ENCODE results near the gene SPSB2.
A peak's percentile ranks its signal among the peaks of the same experiment; 100 is the strongest.
"Not testable (repeated sequence)": the region's sequence is repeated elsewhere in the genome, so short reads cannot be mapped to it uniquely, and the experiment has no call there.

Gene SPSB2

DNA sequence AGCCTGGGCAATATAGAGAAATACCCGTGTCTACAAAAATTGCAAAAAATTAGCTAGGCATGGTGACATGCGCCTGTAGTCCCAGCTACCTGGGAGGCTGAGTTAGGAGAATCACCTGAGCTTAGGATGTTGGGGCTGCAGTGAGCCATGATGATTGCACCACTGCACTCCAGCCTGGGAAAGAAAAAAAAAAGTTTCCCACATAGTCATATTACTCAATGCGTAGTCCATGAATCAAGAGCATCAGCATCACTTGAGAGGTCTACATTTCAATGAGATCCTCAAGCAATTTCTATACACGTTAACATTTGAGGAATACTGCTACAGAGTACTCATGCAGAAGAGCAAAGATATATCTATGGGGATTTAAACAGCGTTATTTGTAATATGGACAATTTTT is 26.3 kb upstream of the SPSB2 start:
- H3K27ac ChIP-seq (ENCODE audit: low read length) = no peak overlapping the region
- peaks cover 11% of the 10 kb centered on the region for H3K4me1 ChIP-seq (ENCODE audit: control insufficient read depth, insufficient read depth, low read length)
- no peak overlapping the region for H3K9ac ChIP-seq (ENCODE audit: low read length in 2 of 2)
- H3K9me3 ChIP-seq (ENCODE audit: control insufficient read depth in 2 of 2, low read length in 2 of 2) = no peaks in the 10 kb centered on the region
- H3K4me3 ChIP-seq (ENCODE audit: low read length in 2 of 2) = no peak overlapping the region
- H3K27me3 ChIP-seq (ENCODE audit: control insufficient read depth in 1 of 2, insufficient read depth in 2 of 2, low read length in 2 of 2) = no peaks in the 10 kb centered on the region
- H3K36me3 ChIP-seq (ENCODE audit: control insufficient read depth in 2 of 2, insufficient read depth in 2 of 2, low read length in 2 of 2) = no peaks in the 10 kb centered on the region

DNA sequence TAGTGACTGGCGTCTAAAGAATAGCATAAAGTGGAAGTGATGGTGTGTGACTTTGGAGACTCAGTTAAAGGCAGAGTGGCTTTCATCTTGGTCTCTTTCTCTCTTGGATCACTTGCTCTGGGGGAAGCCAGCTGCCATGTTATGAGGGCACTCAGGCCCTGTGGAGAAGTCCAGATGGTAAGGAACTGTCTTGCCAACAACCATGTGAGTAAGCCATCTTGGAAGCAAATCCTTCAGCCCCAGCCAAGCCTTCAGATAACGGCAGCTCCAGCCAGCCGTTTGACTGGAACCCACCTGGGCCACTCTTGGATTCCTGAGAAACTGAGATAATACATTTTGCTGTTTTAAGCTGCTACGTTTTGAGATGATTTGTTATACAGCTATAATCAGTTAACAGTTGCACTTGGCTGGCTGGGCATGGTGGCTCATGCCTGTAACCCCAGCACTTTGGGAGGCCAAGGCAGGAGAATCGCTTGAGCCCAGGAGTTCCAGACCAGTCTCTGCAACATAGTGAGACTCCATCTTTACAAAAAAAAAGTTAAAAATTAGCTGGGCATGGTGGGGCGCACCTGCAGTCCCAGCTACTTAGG is 23.8 kb upstream of the SPSB2 start:
- Histone ChIP-seq H3K9ac (ENCODE audit: low read length in 2 of 2) (no peak overlapping the region), H3K4me1 (ENCODE audit: control insufficient read depth, insufficient read depth, low read length) (peaks cover 6% of the 10 kb centered on the region), H3K36me3 (ENCODE audit: control insufficient read depth in 2 of 2, insufficient read depth in 2 of 2, low read length in 2 of 2) (no peaks in the 10 kb centered on the region), H3K9me3 (ENCODE audit: control insufficient read depth in 2 of 2, low read length in 2 of 2) (no peaks in the 10 kb centered on the region), H3K27ac (ENCODE audit: low read length) (no peak overlapping the region), H3K4me3 (ENCODE audit: low read length in 2 of 2) (no peak overlapping the region), H3K27me3 (ENCODE audit: control insufficient read depth in 1 of 2, insufficient read depth in 2 of 2, low read length in 2 of 2) (no peaks in the 10 kb centered on the region)

DNA sequence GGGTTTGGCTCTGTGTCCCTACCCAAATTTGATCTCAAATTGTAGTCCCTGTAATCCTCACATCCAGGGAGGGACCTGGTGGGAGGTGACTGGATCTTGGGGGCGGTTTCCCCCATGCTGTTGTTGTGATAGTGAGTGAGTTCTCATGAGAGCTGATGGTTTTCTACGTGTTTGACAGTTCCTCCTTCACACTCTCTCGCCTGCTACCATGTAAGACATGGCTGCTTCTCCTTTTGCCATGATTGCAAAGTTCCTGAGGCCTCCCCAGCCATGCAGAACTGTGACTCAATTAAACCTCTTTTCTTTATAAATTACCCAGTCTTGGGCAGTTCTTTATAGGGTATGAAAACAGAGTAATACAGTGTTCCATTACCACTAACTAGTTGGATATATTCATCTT is 21.2 kb upstream of the SPSB2 start:
- no peak overlapping the region for H3K27ac ChIP-seq (ENCODE audit: low read length)
- H3K4me1 ChIP-seq (ENCODE audit: control insufficient read depth, insufficient read depth, low read length) = peaks cover 9% of the 10 kb centered on the region
- H3K9me3 ChIP-seq (ENCODE audit: control insufficient read depth in 2 of 2, low read length in 2 of 2) = no peaks in the 10 kb centered on the region
- no peaks in the 10 kb centered on the region for H3K36me3 ChIP-seq (ENCODE audit: control insufficient read depth in 2 of 2, insufficient read depth in 2 of 2, low read length in 2 of 2)
- H3K4me3 ChIP-seq (ENCODE audit: low read length in 2 of 2) = no peak overlapping the region
- no peaks in the 10 kb centered on the region for H3K27me3 ChIP-seq (ENCODE audit: control insufficient read depth in 1 of 2, insufficient read depth in 2 of 2, low read length in 2 of 2)
- no peak overlapping the region for H3K9ac ChIP-seq (ENCODE audit: low read length in 2 of 2)

DNA sequence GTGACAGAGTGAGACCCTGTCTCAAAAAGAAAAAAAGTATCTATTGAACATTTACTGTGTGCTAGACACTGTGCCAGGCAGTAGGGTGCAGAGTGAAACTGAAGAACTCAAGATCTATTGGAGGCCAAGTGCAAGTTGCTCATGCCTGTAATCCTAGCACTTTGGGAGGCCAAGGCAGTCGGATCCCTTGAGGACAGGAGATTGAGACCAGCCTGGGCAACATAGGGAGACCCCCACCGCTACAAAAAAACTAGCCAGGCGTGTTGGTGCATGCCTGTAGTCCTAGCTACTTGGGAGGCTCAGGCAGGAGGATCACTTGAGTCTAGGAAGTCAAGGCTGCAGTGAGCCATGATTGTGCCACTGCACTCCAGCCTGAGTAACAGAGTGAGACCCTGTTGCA is 19.6 kb upstream of the SPSB2 start:
- H3K27ac ChIP-seq (ENCODE audit: low read length); H3K9me3 ChIP-seq (ENCODE audit: control insufficient read depth in 2 of 2, low read length in 2 of 2); H3K36me3 ChIP-seq (ENCODE audit: control insufficient read depth in 2 of 2, insufficient read depth in 2 of 2, low read length in 2 of 2); H3K4me3 ChIP-seq (ENCODE audit: low read length in 2 of 2); H3K9ac ChIP-seq (ENCODE audit: low read length in 2 of 2); H3K4me1 ChIP-seq (ENCODE audit: control insufficient read depth, insufficient read depth, low read length); H3K27me3 ChIP-seq (ENCODE audit: control insufficient read depth in 1 of 2, insufficient read depth in 2 of 2, low read length in 2 of 2): not testable (repeated sequence)

DNA sequence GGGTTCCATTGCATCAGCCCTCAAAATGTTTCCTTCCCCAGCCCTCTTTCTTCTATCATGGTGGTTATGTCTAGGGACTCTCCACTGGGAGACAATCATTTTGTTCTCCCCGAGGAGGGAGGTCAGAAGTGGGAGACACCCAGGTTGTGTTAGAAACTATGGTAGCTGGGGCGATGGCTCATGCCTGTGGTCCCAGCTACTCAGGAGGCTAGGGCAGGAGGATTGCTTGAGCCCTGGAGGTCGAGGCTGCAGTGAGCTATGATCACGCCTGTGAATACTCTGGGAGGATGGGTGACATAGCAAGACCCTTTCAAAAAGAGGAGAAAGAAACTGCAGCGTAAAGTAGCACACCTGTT is 18.5 kb upstream of the SPSB2 start:
- Histone ChIP-seq H3K4me1 (ENCODE audit: control insufficient read depth, insufficient read depth, low read length) (peaks cover 9% of the 10 kb centered on the region), H3K36me3 (ENCODE audit: control insufficient read depth in 2 of 2, insufficient read depth in 2 of 2, low read length in 2 of 2) (no peaks in the 10 kb centered on the region), H3K9me3 (ENCODE audit: control insufficient read depth in 2 of 2, low read length in 2 of 2) (no peaks in the 10 kb centered on the region), H3K9ac (ENCODE audit: low read length in 2 of 2) (peak overlapping the region; percentile 89 to 91), H3K27me3 (ENCODE audit: control insufficient read depth in 1 of 2, insufficient read depth in 2 of 2, low read length in 2 of 2) (no peaks in the 10 kb centered on the region), H3K4me3 (ENCODE audit: low read length in 2 of 2) (peak overlapping the region; percentile 83 to 96), H3K27ac (ENCODE audit: low read length) (peak overlapping the region; percentile 89)

DNA sequence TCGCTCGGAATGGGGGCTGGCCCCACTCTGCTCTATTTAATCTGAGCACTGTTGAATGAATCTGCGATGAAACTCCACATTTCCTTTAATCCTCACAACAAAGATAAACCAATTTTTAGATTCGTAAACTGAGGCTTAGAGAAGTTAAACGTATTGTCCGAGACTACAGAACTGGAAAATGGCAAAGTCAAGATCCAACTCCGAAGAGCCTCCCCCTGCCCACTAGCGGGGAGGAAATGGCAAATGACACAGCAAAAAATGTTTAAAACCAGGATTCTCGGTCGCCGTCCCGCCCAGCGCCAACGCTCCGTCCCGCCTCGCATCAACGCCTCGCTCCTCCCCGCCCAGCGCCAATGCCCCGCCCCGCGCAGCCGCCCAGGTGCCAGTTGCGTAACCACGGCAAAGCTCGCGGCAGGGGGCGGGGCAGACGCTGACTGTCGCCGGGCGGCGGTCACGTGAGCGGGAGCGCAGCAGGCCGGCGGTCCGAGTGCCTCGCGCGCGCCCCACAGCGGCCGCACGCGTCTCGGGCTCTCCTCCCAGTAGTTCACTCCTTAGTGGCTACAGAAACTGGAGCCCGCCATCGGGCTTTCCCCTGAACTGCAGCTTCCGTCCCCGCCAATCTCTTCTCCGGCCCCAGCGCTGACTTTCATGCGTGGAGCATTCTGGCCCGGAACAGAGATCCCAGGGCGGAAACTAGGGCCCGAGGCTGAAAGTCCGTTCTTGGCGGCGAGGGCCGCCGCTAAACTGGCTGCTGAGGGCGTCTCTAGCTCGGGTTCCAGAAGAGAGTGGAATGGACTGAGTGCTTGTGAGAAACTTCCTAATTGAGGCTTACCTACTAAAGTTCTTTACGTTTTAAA is 17.9 kb upstream of the SPSB2 start:
- no peaks in the 10 kb centered on the region for H3K36me3 ChIP-seq (ENCODE audit: control insufficient read depth in 2 of 2, insufficient read depth in 2 of 2, low read length in 2 of 2)
- peaks cover 9% of the 10 kb centered on the region for H3K4me1 ChIP-seq (ENCODE audit: control insufficient read depth, insufficient read depth, low read length)
- H3K27me3 ChIP-seq (ENCODE audit: control insufficient read depth in 1 of 2, insufficient read depth in 2 of 2, low read length in 2 of 2) = no peaks in the 10 kb centered on the region
- H3K9ac ChIP-seq (ENCODE audit: low read length in 2 of 2) = peak overlapping the region; percentile 89 to 91
- H3K27ac ChIP-seq (ENCODE audit: low read length) = peak overlapping the region; percentile 89
- H3K9me3 ChIP-seq (ENCODE audit: control insufficient read depth in 2 of 2, low read length in 2 of 2) = no peaks in the 10 kb centered on the region
- H3K4me3 ChIP-seq (ENCODE audit: low read length in 2 of 2) = peak overlapping the region; percentile 83 to 96

DNA sequence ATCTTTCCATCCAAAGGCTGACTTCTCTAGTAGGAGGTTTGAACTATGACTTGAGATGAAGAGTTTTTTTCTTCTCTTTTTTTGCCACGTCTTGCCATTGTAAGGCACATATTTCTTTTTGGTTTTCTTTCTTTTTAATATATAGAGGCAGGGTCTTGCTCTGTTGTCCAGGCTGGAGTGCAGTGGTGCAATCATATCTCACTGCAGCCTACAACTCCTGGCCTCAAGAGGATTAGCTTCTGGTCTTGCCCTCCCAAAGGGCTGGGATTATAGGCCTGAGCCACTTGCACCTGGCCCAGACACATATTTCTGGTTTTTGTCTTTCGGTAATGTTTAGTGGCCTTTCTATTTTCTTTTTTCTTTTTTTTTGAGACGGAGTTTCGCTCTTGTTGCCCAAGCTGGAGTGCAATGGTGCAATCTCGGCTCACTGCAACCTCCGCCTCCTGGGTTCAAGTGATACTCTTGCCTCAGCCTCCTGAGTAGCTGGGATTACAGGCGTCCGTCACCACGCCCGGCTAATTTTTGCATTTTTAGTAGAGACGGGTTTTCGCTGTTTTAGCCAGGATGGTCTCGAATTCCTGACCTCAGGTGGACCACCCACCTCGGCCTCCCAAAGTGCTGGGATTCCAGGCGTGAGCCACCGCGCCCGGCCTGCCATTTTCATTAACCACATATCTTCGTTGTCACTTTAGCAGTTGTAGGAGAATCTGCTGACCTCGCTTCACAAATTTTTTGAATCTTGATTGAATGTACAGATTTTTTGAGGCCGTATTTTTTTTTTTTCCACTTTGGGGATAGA is 16.9 kb upstream of the SPSB2 start:
- H3K4me1 ChIP-seq (ENCODE audit: control insufficient read depth, insufficient read depth, low read length); H3K27me3 ChIP-seq (ENCODE audit: control insufficient read depth in 1 of 2, insufficient read depth in 2 of 2, low read length in 2 of 2); H3K36me3 ChIP-seq (ENCODE audit: control insufficient read depth in 2 of 2, insufficient read depth in 2 of 2, low read length in 2 of 2); H3K4me3 ChIP-seq (ENCODE audit: low read length in 2 of 2); H3K9me3 ChIP-seq (ENCODE audit: control insufficient read depth in 2 of 2, low read length in 2 of 2): not testable (repeated sequence)
- H3K9ac ChIP-seq (ENCODE audit: low read length in 2 of 2) = peak overlapping the region in 1 of 2 donors; percentile 65
- peak overlapping the region; percentile 87 for H3K27ac ChIP-seq (ENCODE audit: low read length)

DNA sequence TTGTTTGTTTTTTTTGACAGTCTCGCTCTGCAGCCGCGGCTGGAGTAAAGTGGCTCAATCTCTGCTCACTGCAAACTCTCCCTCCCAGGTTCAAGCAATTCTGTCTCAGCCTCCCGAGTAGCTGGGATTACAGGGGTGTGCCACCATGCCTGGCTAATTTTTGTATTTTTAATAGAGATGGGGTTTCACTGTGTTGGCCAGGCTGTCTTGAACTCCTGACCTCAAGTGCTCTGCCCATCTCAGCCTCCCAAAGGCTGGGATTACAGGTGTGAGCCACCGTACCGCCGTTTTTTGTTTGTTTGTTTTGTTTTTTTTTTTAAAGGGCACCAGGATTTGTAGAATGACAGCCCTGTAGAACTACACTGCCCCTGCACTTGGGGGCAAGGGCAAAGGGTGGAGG is 15.7 kb upstream of the SPSB2 start:
- not testable (repeated sequence) for H3K9me3 ChIP-seq (ENCODE audit: control insufficient read depth in 2 of 2, low read length in 2 of 2); H3K27me3 ChIP-seq (ENCODE audit: control insufficient read depth in 1 of 2, insufficient read depth in 2 of 2, low read length in 2 of 2); H3K9ac ChIP-seq (ENCODE audit: low read length in 2 of 2); H3K27ac ChIP-seq (ENCODE audit: low read length); H3K36me3 ChIP-seq (ENCODE audit: control insufficient read depth in 2 of 2, insufficient read depth in 2 of 2, low read length in 2 of 2); H3K4me3 ChIP-seq (ENCODE audit: low read length in 2 of 2); H3K4me1 ChIP-seq (ENCODE audit: control insufficient read depth, insufficient read depth, low read length)

DNA sequence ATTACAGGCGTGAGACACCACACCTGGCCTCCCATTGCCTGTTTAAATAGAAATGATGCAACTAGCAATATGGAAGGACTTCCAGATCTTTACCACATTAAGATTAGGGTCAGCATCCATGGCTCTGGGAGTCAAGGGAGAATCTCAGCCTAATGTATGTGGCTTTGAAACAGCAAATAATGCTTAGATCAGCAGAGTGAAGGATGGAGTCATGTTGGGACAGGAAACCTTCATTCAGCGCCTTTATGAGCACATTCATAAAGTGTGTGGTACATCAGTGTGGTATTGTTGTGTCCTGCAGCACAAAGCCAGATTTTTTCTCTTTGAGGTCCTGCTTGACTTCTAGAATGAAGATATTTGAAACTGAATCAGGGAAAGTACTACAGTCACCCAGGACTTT is 15.3 kb upstream of the SPSB2 start:
- Histone ChIP-seq H3K27ac (ENCODE audit: low read length) (no peak overlapping the region), H3K36me3 (ENCODE audit: control insufficient read depth in 2 of 2, insufficient read depth in 2 of 2, low read length in 2 of 2) (peaks cover 0 to 6% of the 10 kb centered on the region in 2 donors), H3K4me1 (ENCODE audit: control insufficient read depth, insufficient read depth, low read length) (peaks cover 9% of the 10 kb centered on the region), H3K9ac (ENCODE audit: low read length in 2 of 2) (no peak overlapping the region), H3K9me3 (ENCODE audit: control insufficient read depth in 2 of 2, low read length in 2 of 2) (no peaks in the 10 kb centered on the region), H3K27me3 (ENCODE audit: control insufficient read depth in 1 of 2, insufficient read depth in 2 of 2, low read length in 2 of 2) (no peaks in the 10 kb centered on the region), H3K4me3 (ENCODE audit: low read length in 2 of 2) (no peak overlapping the region)

DNA sequence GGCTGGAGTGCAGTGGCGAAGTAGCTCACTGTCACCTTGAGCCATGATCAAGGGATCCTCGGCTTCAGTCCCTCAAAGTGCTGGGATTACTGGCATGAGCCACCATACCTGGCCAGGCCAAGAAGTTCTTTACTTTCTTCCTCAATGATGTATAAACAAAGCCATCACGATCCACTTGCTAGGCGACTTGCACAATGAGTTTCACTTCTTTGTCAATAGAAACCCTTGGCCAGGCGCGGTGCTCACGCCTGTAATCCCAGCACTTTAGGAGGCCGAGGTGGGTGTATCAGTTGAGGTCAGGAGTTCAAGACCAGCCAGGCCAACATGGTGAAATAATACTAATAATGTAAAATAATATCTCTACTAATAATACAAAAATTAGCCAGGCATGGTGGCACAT is 14.4 kb upstream of the SPSB2 start:
- Histone ChIP-seq H3K9me3 (ENCODE audit: control insufficient read depth in 2 of 2, low read length in 2 of 2) (no peaks in the 10 kb centered on the region), H3K9ac (ENCODE audit: low read length in 2 of 2) (no peak overlapping the region), H3K4me1 (ENCODE audit: control insufficient read depth, insufficient read depth, low read length) (peaks cover 9% of the 10 kb centered on the region), H3K4me3 (ENCODE audit: low read length in 2 of 2) (no peak overlapping the region), H3K36me3 (ENCODE audit: control insufficient read depth in 2 of 2, insufficient read depth in 2 of 2, low read length in 2 of 2) (peaks cover 0 to 6% of the 10 kb centered on the region in 2 donors), H3K27me3 (ENCODE audit: control insufficient read depth in 1 of 2, insufficient read depth in 2 of 2, low read length in 2 of 2) (no peaks in the 10 kb centered on the region), H3K27ac (ENCODE audit: low read length) (no peak overlapping the region)

Measured in stomach smooth muscle (tissue), 2 donors.